DOHH2 (cell line): ENCODE data around the gene CCNH.

Experiments
- H3F3A ChIP-seq: fragments of 200-600 bp; sonication (generic), shearing (Covaris generic); 2 replicates; pipeline ENCODE4 v1.6.0; 2016; ENCODE audit warnings: antibody characterized with exemption, mild to moderate bottlenecking; ENCODE audit not compliant: control insufficient read depth, insufficient read depth
- H3K27ac ChIP-seq: fragments of 200-600 bp; sonication (generic); 2 replicates; pipeline ENCODE4 v1.5.1; 2014; ENCODE audit warnings: low read depth, mild to moderate bottlenecking, low read length, moderate library complexity
- H3K27me3 ChIP-seq: fragments of 200-600 bp; sonication (generic); 2 replicates; pipeline ENCODE4 v1.6.1; 2014; ENCODE audit warnings: mild to moderate bottlenecking, low read length, mixed read lengths; ENCODE audit not compliant: control insufficient read depth
- H3K36me3 ChIP-seq: fragments of 200-600 bp; sonication (generic); 2 replicates; pipeline ENCODE4 v1.6.1; 2014; ENCODE audit warnings: mild to moderate bottlenecking, low read length, moderate library complexity, mixed read lengths; ENCODE audit not compliant: control insufficient read depth
- H3K4me1 ChIP-seq: fragments of 200-600 bp; sonication (generic); 2 replicates; pipeline ENCODE4 v1.6.1; 2014; ENCODE audit warnings: mild to moderate bottlenecking, low read length, mixed read lengths; ENCODE audit not compliant: control insufficient read depth
- H3K4me2 ChIP-seq: fragments of 200-600 bp; sonication (generic); 2 replicates; pipeline ENCODE4 v1.6.0; 2014; ENCODE audit warnings: mild to moderate bottlenecking, low read length, moderate library complexity
- H3K4me3 ChIP-seq: fragments of 200-600 bp; sonication (generic); 2 replicates; pipeline ENCODE4 v1.5.1; 2014; ENCODE audit warnings: mild to moderate bottlenecking, low read length, mixed read lengths
- H3K79me2 ChIP-seq: fragments of 200-600 bp; sonication (generic); 2 replicates; pipeline ENCODE4 v1.6.1; 2014; ENCODE audit warnings: mild to moderate bottlenecking, low read length, mixed read lengths; ENCODE audit not compliant: control insufficient read depth
- H3K9me2 ChIP-seq: fragments of 200-600 bp; sonication (generic); replicated peaks from 2 replicates; pipeline ENCODE4 v1.6.1; 2014; ENCODE audit warnings: mild to moderate bottlenecking, low read length, mixed read lengths; ENCODE audit not compliant: control insufficient read depth
- H3K9me3 ChIP-seq: fragments of 200-600 bp; sonication (generic); 2 replicates; pipeline ENCODE4 v1.6.1; 2014; ENCODE audit warnings: antibody characterized with exemption, low read length, mixed read lengths; ENCODE audit not compliant: control insufficient read depth, insufficient read depth
- H4K20me1 ChIP-seq: fragments of 200-600 bp; sonication (generic); 2 replicates; pipeline ENCODE4 v1.6.0; 2014; ENCODE audit warnings: low read depth, mild to moderate bottlenecking, antibody characterized with exemption, low read length, moderate library complexity; ENCODE audit not compliant: control insufficient read depth, insufficient read depth
- CTCF ChIP-seq: fragments of 200-600 bp; sonication (generic); IDR thresholded peaks from one replicate; pipeline ENCODE4 v1.5.1; 2014; ENCODE audit warnings: antibody characterized with exemption, mild to moderate bottlenecking, low read depth, low read length; ENCODE audit not compliant: poor library complexity, severe bottlenecking
- EZH2phosphoT487 ChIP-seq: fragments of 200-600 bp; sonication (generic); IDR thresholded peaks from 2 replicates; pipeline ENCODE4 v1.6.1; 2017; ENCODE audit warnings: borderline replicate concordance, mild to moderate bottlenecking, antibody characterized with exemption, low read length, moderate library complexity, mixed read lengths

CCNH gene

GRCh38 chr5:87430863-87431457, 18.2 kb upstream of the CCNH start:
- Histone ChIP-seq H3K4me2 (no peak overlapping the region), H3K36me3 (no peaks in the 10 kb centered on the region), H4K20me1 (no peaks in the 10 kb centered on the region), H3K9me2 (no peaks in the 10 kb centered on the region), H3K79me2 (no peaks in the 10 kb centered on the region), H3F3A (no peaks in the 10 kb centered on the region), H3K27ac (no peak overlapping the region), H3K4me3 (no peak overlapping the region), H3K27me3 (no peaks in the 10 kb centered on the region), H3K4me1 (no peaks in the 10 kb centered on the region), H3K9me3 (no peaks in the 10 kb centered on the region)
- TF ChIP-seq CTCF (no peak), EZH2phosphoT487 (no peak)

GRCh38 chr5:87423755-87424154, 11.0 kb upstream of the CCNH start:
- Histone ChIP-seq H3K79me2 (no peaks in the 10 kb centered on the region), H3K4me3 (no peak overlapping the region), H3K4me2 (no peak overlapping the region), H3F3A (no peaks in the 10 kb centered on the region), H3K9me2 (no peaks in the 10 kb centered on the region), H3K27ac (no peak overlapping the region), H3K27me3 (no peaks in the 10 kb centered on the region), H3K36me3 (no peaks in the 10 kb centered on the region), H4K20me1 (no peaks in the 10 kb centered on the region), H3K4me1 (no peaks in the 10 kb centered on the region), H3K9me3 (no peaks in the 10 kb centered on the region)
- TF ChIP-seq CTCF (no peak), EZH2phosphoT487 (no peak)

- H3K9me3 ChIP-seq = no peaks in the 10 kb centered on the region
- no peaks in the 10 kb centered on the region for H4K20me1 ChIP-seq
- no peaks in the 10 kb centered on the region for H3F3A ChIP-seq
- H3K79me2 ChIP-seq = no peaks in the 10 kb centered on the region
- H3K36me3 ChIP-seq = no peaks in the 10 kb centered on the region
- H3K4me1 ChIP-seq = no peaks in the 10 kb centered on the region
- no peak overlapping the region for H3K4me3 ChIP-seq
- no peak overlapping the region for H3K4me2 ChIP-seq
- no peaks in the 10 kb centered on the region for H3K27me3 ChIP-seq
- TF ChIP-seq EZH2phosphoT487 (no peak), CTCF (no peak)
- no peaks in the 10 kb centered on the region for H3K9me2 ChIP-seq
- no peak overlapping the region for H3K27ac ChIP-seq
Measured at GRCh38 chr5:87421307-87421706, 8.6 kb upstream of the CCNH start.
